Measurements from ENCODE around the gene TBC1D22A. TPM values are rescaled to one million over a fixed set of nuclear protein-coding genes. Genes with fewer than 3 reads are reported as not detected.

The TBC1D22A gene
- total RNA-seq, 2 experiments from 2014 or later: 22.3 to 43.9 TPM

DNA sequence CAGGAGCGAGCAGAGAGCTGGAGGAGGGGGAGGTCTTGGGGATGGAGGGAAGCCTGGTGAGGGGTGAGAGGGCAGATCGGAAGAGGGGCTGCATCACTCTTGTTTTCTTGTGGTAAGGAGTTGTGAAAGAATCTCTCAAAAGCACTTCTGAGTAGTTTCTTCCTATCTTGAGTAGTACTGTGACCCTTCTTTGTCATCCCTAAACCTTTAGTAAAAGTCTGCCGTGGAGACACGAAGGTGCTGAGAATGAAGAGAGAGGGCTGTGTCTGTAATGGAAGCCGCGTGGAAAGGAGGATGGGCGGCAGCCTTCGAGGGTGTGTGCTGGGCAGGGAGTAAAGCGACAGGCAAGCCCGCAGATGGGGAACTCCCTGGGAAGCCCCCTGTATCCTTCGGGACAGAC is 237.8 kb downstream of the TBC1D22A start:
- CTCF ChIA-PET (ENCODE audit: unreplicated experiment): no interaction called here
- DNase-seq (ENCODE audit: low spot score): no peak
- no peak overlapping the region for H3K27ac ChIP-seq (ENCODE audit: low read depth, low read length, poor library complexity, severe bottlenecking)

DNA sequence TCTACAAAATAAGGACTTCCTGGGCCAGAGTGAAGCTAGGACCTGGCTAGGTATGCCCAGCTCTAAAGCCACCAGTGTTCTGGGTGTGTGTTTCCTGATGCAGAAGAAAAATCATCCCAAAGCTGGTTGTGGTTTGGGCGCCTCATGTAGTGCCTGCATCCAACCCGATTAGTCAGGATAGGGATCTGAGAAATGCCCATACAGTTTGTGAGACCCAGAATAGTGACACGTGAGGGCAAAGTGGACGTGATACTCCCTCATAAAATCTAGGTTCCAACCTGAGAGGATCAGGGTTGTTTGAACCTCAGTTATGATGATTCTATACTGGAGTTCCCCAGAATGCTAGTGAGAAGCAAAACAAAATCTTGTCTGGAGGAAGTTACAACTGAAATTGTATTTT is 238.4 kb downstream of the TBC1D22A start:
- TF ChIP-seq, protein P1, sequence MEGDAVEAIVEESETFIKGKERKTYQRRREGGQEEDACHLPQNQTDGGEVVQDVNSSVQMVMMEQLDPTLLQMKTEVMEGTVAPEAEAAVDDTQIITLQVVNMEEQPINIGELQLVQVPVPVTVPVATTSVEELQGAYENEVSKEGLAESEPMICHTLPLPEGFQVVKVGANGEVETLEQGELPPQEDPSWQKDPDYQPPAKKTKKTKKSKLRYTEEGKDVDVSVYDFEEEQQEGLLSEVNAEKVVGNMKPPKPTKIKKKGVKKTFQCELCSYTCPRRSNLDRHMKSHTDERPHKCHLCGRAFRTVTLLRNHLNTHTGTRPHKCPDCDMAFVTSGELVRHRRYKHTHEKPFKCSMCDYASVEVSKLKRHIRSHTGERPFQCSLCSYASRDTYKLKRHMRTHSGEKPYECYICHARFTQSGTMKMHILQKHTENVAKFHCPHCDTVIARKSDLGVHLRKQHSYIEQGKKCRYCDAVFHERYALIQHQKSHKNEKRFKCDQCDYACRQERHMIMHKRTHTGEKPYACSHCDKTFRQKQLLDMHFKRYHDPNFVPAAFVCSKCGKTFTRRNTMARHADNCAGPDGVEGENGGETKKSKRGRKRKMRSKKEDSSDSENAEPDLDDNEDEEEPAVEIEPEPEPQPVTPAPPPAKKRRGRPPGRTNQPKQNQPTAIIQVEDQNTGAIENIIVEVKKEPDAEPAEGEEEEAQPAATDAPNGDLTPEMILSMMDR (conservative IDR thresholded peaks at IDR 0.05; ENCODE audit: low read length): no peak
- no peak for TF ChIP-seq EZH2phosphoT487 (IDR thresholded peaks at IDR 0.05; ENCODE audit: borderline replicate concordance, low read depth, low read length)
- no peak for DNase-seq (ENCODE audit: low spot score)
- Histone ChIP-seq H3K4me1 (ENCODE audit: insufficient read depth, low read length, poor library complexity, severe bottlenecking) (no peaks in the 10 kb centered on the region), H3K4me3 (ENCODE audit: low read depth, low read length, poor library complexity, severe bottlenecking) (no peak overlapping the region), H3K9me2 (ENCODE audit: insufficient read depth, low read length) (no peaks in the 10 kb centered on the region), H2AFZ (ENCODE audit: low read length) (no peak overlapping the region), H4K20me1 (ENCODE audit: insufficient read depth, low read length) (no peaks in the 10 kb centered on the region), H3K27ac (ENCODE audit: low read depth, low read length, poor library complexity, severe bottlenecking) (no peak overlapping the region), H3K4me2 (ENCODE audit: low read length) (no peak overlapping the region), H3K36me3 (ENCODE audit: insufficient read depth, low read length) (peaks cover 25% of the 10 kb centered on the region), H3K9me3 (ENCODE audit: low read length) (no peaks in the 10 kb centered on the region), H3K79me2 (ENCODE audit: insufficient read depth, low read depth, low read length) (no peaks in the 10 kb centered on the region)
- POLR2A ChIA-PET: interaction anchor here (0.7 kb wide), 1 partner anchor 83 kb away, joined by 3 read pairs; no protein-coding TSS in a partner anchor
- intact Hi-C loops (cut with micrococcal nuclease; ENCODE audit: unreplicated experiment): no loop called here
- BruUV-seq (replicated peaks): no TSS peak
- CTCF ChIA-PET (ENCODE audit: unreplicated experiment): no interaction called here

More for the DNA sequence above, 237.8 kb downstream of the TBC1D22A start:
- intact Hi-C loops (cut with micrococcal nuclease; ENCODE audit: unreplicated experiment): no loop called here
- Histone ChIP-seq H3K9me2 (ENCODE audit: insufficient read depth, low read length) (no peaks in the 10 kb centered on the region), H3K79me2 (ENCODE audit: insufficient read depth, low read depth, low read length) (no peaks in the 10 kb centered on the region), H3K9me3 (ENCODE audit: low read length) (no peaks in the 10 kb centered on the region), H2AFZ (ENCODE audit: low read length) (no peak overlapping the region), H3K4me2 (ENCODE audit: low read length) (no peak overlapping the region), H3K36me3 (ENCODE audit: insufficient read depth, low read length) (peaks cover 22% of the 10 kb centered on the region), H4K20me1 (ENCODE audit: insufficient read depth, low read length) (no peaks in the 10 kb centered on the region), H3K4me1 (ENCODE audit: insufficient read depth, low read length, poor library complexity, severe bottlenecking) (no peaks in the 10 kb centered on the region), H3K4me3 (ENCODE audit: low read depth, low read length, poor library complexity, severe bottlenecking) (no peak overlapping the region)
- POLR2A ChIA-PET: no interaction called here
- no TSS peak for BruUV-seq (replicated peaks)
- TF ChIP-seq EZH2phosphoT487 (IDR thresholded peaks at IDR 0.05; ENCODE audit: borderline replicate concordance, low read depth, low read length): no peak
- TF ChIP-seq, protein P1 (conservative IDR thresholded peaks at IDR 0.05; ENCODE audit: low read length): no peak

DNA sequence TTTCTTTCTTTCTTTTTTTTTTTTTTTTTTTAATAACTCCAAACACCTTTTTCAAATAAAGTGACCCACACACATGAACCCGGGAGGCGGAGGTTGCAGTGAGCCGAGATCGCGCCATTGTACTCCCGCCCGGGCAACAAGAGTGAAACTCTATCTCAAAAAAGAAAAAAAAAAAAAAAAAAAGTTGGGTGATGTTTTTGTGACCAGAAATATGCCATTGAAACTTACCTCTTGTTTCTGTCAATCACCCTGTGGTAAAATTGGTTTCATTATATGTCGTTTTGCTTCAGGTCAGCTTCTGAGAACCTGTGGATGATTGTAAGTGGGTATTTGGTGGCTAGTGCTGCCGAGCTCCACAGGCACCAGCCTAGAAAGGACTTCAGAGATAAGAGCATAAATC is 238.8 kb downstream of the TBC1D22A start:
- no peaks in the 10 kb centered on the region for H3K9me2 ChIP-seq (ENCODE audit: insufficient read depth, low read length)
- no peaks in the 10 kb centered on the region for H3K79me2 ChIP-seq (ENCODE audit: insufficient read depth, low read depth, low read length)
- TF ChIP-seq, protein P1 (conservative IDR thresholded peaks at IDR 0.05; ENCODE audit: low read length): no peak
- no peak for TF ChIP-seq EZH2phosphoT487 (IDR thresholded peaks at IDR 0.05; ENCODE audit: borderline replicate concordance, low read depth, low read length)
- no peak overlapping the region for H3K27ac ChIP-seq (ENCODE audit: low read depth, low read length, poor library complexity, severe bottlenecking)
- H3K9me3 ChIP-seq (ENCODE audit: low read length): no peaks in the 10 kb centered on the region
- no peak overlapping the region for H3K4me3 ChIP-seq (ENCODE audit: low read depth, low read length, poor library complexity, severe bottlenecking)
- no peaks in the 10 kb centered on the region for H4K20me1 ChIP-seq (ENCODE audit: insufficient read depth, low read length)
- H3K4me1 ChIP-seq (ENCODE audit: insufficient read depth, low read length, poor library complexity, severe bottlenecking): no peaks in the 10 kb centered on the region
- ChIA-PET CTCF (ENCODE audit: unreplicated experiment) (no interaction called here), POLR2A (interaction anchor here (0.7 kb wide), 1 partner anchor 82 kb away, joined by 3 read pairs; no protein-coding TSS in a partner anchor)
- BruUV-seq (replicated peaks): no TSS peak
- H3K4me2 ChIP-seq (ENCODE audit: low read length): no peak overlapping the region
- no peak for DNase-seq (ENCODE audit: low spot score)
- intact Hi-C loops (cut with micrococcal nuclease; ENCODE audit: unreplicated experiment): no loop called here
- peaks cover 25% of the 10 kb centered on the region for H3K36me3 ChIP-seq (ENCODE audit: insufficient read depth, low read length)
- H2AFZ ChIP-seq (ENCODE audit: low read length): no peak overlapping the region

All from OCI-LY7 (cell line).